Right lung (tissue), 5 donors: ENCODE measurements around the gene SOS2. TPM values are rescaled to one million over a fixed set of nuclear protein-coding genes. Genes with fewer than 3 reads are reported as not detected.
"Not testable (repeated sequence)": the region's sequence is repeated elsewhere in the genome, so short reads cannot be mapped to it uniquely, and the experiment has no call there.

ENCODE experiments used
- DNase-seq, 2 donors: peaks; one replicate each; pipeline ENCODE4 v3.0.0-alpha.2; 2013
- polyA plus RNA-seq, 5 donors: library from polyadenylated mRNA; unstranded; fragments of 120-200 nt; gene quantifications; one replicate each; pipeline versions ENCODE4 v1.2.1 to v1.2.3, GENCODE V29; 2013; ENCODE audit warnings: inconsistent platforms in 1 of 5, low replicate concordance in 1 of 5; ENCODE audit not compliant: insufficient read length in 5 of 5, insufficient read depth in 1 of 5

Gene SOS2
- polyA plus RNA-seq, 5 donors, result 26.7 to 42.3 (median 36.7) TPM

DNA sequence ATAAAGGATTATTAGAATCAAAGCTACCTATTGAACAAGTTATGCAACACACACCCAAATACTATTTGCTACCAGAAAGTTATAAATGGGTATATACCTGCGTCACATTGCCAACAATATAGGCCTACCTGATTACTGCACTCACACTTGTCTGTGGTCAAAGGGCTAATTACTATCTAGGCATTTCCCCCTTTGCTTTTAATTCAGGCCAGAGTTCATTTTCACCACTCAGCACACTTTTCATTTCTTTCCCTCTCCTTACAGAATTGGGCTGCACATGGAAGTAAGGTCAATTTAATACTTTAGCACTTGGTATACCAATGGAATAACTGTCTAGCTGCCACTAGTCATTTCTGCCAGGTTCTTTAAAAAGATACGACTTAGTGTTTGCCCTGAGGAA is 1.7 kb downstream of the SOS2 start:
- no peak for DNase-seq

- no peak for DNase-seq
These were observed 3.1 kb downstream of the SOS2 start for GRCh38 chr14:50228313-50228712.

GRCh38 chr14:50225974-50226297 is 5.4 kb downstream of the SOS2 start:
- DNase-seq, result no peak

DNA sequence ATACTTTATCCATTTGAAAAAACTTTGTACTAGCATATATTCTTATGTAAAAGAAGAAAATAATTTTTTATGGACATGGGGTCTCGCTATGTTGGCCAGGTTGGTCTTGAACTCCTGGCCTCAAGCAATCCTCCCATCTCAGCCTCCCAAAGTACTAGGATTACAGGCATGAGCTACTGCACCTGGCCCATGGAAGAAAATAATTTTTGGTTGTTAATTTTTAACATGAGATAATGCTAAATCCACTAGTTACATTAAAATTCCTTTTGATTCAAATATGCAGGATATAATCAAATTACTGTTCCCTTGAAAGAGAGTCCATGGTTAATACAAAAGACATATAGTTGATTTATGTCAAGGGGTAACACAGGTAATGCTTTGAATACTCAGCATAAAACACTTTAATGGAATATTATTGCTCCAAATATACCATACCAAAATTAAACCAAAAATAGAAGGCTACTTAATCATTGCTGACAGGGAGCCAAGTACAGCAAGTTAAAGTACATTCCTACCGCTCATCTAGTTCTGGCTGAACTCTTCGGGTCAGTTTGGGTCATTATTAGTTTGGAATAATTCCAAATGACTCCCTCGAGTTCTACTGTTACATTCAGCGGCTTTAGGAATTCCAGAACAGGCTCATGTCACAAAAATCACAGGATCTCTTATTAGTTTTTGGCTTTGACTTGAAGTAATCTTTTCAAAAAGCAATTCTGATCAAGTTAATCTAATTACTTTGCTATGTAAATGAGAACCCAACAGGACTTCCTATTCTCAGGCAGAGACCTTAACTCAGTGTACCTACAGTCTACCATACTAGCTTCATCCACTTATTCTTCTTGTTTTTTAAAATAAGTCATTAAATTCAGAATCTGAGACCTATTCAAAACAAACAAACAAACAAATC is 6.1 kb downstream of the SOS2 start:
- peak; percentile 36 to 46 for DNase-seq

DNA sequence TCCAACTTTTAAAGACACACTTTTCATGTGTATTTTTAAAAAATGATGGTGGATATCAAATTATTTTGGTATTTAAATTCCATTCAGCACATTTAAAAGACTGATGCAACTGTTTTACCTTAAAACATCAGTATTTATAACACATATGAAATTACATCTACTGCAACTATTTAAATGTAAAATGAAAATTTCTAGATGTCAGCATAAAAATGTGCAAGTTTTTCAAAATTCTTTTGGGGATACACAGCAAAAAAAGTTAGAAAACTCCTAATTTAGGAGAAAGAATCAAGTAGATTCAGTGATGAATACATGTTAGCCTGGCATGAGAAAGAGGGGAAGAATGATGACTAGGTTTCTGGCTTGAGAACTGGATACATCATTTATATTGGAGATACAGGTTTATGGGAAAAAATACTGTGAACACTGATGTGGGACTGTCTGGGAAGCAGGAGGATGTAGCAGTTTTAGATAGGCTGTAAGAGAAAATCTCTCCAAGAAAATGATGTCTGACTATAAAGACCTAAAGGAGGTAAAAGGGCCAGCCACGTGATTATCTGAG is 9.2 kb downstream of the SOS2 start:
- DNase-seq, result no peak

DNA sequence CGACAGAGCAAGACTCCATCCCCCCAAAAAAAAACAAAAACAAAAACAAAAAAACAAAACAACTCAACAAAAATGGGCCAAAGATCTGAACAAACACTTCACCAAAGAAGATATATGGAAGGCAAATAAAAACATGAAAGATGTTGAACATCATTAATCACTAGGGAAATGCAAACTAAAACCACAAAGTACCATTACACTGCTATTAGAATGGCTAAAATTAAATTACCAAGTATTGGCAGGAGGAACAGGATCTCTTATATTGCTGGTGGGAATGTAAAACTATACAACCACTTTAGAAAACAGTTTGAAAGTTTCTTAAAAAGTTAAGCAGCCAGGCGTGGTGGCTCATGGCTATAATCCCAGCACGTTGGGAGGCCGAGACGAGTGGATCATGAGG is 12.9 kb downstream of the SOS2 start:
- no peak for DNase-seq

DNA sequence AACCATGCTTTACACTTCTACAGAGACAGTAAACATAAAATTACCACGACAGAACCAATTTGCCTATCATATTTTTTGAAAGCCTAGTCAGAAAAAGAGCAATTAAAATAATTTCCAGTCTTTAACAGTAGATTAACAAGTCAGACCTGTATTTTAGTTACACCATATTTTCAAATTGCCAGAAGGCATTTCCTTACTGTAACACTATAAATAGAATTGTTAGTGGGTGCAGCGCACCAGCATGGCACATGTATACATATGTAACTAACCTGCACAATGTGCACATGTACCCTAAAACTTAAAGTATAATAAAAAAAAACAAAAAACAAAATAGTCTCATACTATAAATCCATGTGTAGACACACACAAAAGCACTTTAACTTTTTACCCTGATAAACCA is 16.0 kb downstream of the SOS2 start:
- no peak for DNase-seq

GRCh38 chr14:50213795-50214194 is 17.6 kb downstream of the SOS2 start:
- no peak for DNase-seq

- DNase-seq, result no peak
These were observed 18.7 kb downstream of the SOS2 start for GRCh38 chr14:50212726-50213125.

DNA sequence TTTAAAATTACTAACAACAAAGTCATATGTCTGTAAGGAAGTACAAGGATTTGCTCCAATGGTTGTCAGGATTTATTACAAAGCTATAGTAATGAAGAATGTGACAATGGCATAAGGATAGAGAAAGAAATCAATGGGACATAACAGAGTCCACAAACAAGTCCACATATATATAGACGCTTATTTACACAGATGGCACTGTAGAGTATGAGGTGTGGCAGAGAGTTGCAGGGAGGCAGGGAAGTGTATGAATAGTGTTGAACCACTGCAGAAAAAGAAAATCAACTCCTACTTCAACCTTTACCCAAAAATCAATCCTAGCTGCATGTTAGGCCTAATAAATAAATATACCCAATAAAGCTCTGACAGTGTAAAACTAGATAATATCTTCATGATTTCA is 21.3 kb downstream of the SOS2 start:
- no peak for DNase-seq

DNA sequence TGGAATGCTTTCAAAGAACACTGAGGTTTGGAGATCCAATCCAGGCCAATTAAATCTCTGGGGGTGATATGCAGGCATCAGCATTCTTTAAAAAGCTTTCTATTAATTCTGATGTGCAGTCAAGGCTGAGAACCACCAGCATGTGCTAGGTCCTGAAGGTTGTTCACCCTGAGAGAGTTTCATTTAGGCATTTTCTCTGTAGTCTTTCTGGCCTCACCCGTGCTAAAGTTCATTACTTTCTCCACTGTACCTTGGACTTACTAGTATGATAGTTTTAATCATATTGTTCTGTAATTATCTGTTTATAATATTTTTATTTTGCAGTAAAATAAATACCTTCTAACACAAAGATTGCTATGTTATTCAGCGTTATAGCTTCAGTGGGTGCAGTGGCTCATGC is 32.9 kb downstream of the SOS2 start:
- no peak for DNase-seq

- no peak for DNase-seq
These were observed 39.9 kb downstream of the SOS2 start for GRCh38 chr14:50191499-50191898.

GRCh38 chr14:50186107-50186506 is 45.3 kb downstream of the SOS2 start:
- no peak for DNase-seq

- no peak for DNase-seq
These were observed 57.5 kb downstream of the SOS2 start for GRCh38 chr14:50173891-50174290.

GRCh38 chr14:50171895-50172294 is 59.5 kb downstream of the SOS2 start:
- DNase-seq, result no peak

GRCh38 chr14:50167381-50167780 is 64.0 kb downstream of the SOS2 start:
- DNase-seq, result not testable (repeated sequence)

GRCh38 chr14:50156111-50156510 is 75.3 kb downstream of the SOS2 start:
- DNase-seq, result no peak

DNA sequence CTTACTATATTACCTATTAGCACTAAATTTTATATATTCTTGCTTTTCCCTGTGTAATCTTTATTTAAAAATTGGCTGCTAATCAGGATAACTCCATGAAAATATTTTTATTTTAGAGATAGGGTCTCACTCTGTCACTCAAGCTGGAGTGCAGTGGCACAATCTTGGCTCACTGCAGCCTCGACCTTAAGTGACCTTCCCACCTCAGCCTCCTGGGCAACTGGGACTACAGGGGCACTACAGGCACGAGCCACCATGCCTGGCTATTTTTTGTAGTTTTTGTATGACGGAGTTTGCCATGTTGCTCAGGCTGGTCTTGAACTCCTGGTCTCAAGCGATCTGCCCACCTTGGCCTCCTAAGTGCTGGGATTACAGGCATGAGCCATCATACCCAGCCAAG is 82.6 kb downstream of the SOS2 start:
- DNase-seq, result no peak

DNA sequence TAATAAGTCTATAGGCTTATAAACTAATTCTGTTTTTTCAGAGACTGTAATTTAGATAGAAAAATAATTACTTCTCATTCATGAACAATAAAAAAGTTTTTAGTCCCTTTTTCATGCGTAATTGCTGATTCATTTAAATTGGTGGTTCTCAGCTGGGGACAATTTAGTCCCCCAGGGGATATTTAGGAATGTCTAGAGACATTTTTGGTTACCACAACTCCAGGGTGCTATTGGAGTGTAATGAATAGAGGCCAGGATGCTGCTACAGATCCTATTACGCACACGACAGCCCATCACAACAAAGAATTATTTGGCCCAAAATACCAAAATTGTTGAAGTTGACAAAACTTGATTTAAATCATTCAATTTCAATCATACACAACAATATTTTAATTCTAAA is 92.2 kb downstream of the SOS2 start:
- DNase-seq, result no peak

- no peak for DNase-seq
These were observed 103.6 kb downstream of the SOS2 start for GRCh38 chr14:50127802-50128201.

DNA sequence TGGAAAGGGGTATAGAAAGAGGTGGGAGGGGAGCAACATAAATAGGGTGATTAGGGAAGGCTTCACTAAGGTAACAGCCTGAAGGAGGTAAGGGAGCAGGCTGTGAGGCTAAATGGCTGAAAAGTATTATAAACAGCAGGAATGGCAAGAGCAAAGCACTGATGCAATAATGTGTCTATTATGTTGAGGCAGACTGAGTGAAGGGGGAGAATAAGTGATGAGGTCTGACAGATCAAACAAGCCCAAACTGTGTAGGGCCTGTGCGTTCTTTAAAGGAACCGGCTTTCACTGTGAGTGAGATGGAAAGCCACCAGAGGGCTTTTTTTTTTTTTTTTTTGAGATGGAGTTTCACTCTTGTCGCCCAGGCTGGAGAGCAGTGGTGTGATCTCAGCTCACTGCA is 108.3 kb downstream of the SOS2 start:
- no peak for DNase-seq

- no peak for DNase-seq
These were observed 109.1 kb downstream of the SOS2 start for GRCh38 chr14:50122291-50122690.

DNA sequence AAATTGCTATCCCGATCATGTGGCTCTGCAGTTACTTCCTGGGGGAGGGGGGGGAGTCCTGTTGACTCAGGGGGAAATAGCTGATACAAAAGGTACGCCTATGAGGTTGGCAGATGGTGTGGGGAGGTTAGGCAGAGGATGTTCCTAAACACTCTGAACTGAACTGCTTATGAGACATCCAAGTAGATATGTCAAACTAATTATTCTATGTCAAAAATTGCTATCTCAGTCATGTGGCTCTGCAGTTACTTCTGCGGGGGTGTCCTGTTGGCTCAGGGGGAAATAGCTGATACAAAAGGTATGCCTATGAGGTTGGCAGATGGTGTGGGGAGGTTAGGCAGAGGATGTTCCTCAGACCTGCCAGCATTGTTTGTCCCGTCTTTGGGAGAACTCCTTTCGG is 109.9 kb downstream of the SOS2 start:
- no peak for DNase-seq

GRCh38 chr14:50117456-50117855 is 113.9 kb downstream of the SOS2 start:
- DNase-seq, result no peak
